ENCODE results near the gene ZNF629.

Gene ZNF629

DNA sequence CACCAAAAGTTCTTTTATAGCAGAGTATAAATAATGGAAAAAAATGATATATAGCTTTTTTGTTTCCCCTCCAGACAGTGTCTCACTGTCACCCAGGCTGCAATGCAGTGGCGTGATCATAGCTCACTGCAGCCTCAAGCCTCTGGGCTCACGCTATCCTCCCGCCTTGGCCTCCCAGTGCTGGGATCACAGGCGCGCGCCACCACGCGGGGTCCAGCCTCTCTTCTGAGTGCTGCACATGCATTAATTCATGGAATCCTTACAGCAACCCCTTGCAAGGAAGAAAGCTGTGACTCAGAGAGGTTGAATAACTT is 18.0 kb upstream of the ZNF629 start:
- H3K27ac Mint-ChIP-seq = peak overlapping the region; percentile 81
- H3K9me3 Mint-ChIP-seq = no peaks in the 10 kb centered on the region
- H3K4me1 Mint-ChIP-seq (ENCODE audit: low read depth) = peaks cover 43% of the 10 kb centered on the region
- peaks cover 13% of the 10 kb centered on the region for H3K36me3 Mint-ChIP-seq (ENCODE audit: low read depth)
- H3K27me3 Mint-ChIP-seq = peaks cover 1% of the 10 kb centered on the region
- intact Hi-C loops (cut with micrococcal nuclease) = loop anchor here (1.0 kb wide), 2 partner anchors 18 to 70 kb away; partner anchors contain the start of gene ZNF629
- H3K4me3 Mint-ChIP-seq = peak overlapping the region; percentile 82

DNA sequence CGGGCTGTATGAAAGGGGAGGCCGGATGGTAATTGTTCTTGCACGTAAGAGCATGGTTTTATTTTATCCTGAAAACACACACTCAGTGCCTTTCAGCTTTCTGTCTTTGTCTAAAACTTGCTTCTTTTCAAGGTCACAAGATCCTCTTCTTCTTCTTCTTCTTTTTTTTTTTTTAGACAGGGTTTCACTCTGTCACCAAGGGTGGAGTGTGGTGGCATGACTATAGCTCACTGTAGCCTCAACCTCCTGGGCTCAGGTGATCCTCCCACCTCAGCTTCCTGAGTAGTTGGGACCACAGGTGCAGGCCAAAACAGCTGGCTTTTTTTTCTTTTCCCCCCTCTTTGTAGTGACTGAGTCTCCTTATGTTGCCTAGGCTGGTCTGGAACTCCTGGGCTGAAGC is 15.9 kb upstream of the ZNF629 start:
- peaks cover 36% of the 10 kb centered on the region for H3K4me1 Mint-ChIP-seq (ENCODE audit: low read depth)
- H3K36me3 Mint-ChIP-seq (ENCODE audit: low read depth) = peaks cover 13% of the 10 kb centered on the region
- peaks cover 2% of the 10 kb centered on the region for H3K27me3 Mint-ChIP-seq
- intact Hi-C loops (cut with micrococcal nuclease) = no loop called here
- H3K4me3 Mint-ChIP-seq = no peak overlapping the region
- peak overlapping the region; percentile 71 for H3K27ac Mint-ChIP-seq
- no peaks in the 10 kb centered on the region for H3K9me3 Mint-ChIP-seq

DNA sequence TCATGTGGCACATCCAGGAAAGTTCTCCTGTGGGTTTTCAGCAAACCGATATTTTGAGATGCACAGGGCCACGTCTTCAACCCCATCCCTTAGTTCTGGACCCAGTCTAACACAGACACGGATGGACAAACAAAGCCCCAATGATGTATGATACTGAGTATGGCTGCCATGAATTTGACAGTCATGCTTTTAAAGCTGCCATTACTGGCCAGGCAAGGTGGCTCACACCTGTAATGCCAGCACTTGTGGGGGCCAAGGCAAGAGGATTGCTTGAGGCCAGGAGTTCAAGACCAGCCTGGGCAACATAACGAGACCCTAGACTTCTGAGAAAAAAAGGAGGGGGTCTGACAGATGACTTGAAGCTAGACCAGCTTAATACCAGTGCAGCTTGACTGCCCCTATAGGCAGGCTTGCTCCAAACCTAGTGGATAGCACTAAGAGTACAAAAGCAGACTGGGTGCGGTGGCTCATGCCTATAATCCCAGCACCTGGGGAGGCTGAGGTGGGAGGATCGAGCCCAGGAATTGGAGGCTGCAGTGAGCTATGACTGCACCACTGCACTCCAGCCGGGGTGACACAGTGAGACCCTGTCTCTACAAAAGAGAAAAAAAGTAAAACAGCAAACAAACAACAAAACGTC is 10.8 kb upstream of the ZNF629 start:
- no peaks in the 10 kb centered on the region for H3K9me3 Mint-ChIP-seq
- H3K27ac Mint-ChIP-seq = no peak overlapping the region
- no peaks in the 10 kb centered on the region for H3K36me3 Mint-ChIP-seq (ENCODE audit: low read depth)
- intact Hi-C loops (cut with micrococcal nuclease) = no loop called here
- peaks cover 8% of the 10 kb centered on the region for H3K4me1 Mint-ChIP-seq (ENCODE audit: low read depth)
- peaks cover 2% of the 10 kb centered on the region for H3K27me3 Mint-ChIP-seq
- H3K4me3 Mint-ChIP-seq = no peak overlapping the region

DNA sequence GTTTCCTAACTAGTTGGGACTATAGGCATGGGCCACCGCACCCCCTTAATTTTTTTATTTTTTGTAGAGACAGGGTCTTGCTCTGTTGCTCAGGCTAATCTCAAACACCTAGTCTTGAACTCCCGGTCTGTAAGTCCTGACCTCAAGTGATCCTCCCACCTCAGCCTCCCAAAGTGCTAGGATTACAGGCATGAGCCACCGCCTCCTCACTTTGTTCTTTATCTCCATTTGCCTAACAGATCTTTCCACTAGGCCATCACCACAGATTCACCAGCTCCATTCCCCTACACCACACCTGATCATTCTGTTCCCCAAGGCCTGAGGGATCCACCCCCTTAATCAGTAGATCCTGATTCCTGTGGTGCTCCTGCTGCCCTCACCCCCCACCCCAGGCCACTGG is 7.6 kb upstream of the ZNF629 start:
- Mint-ChIP-seq H3K27ac (no peak overlapping the region), H3K27me3 (no peaks in the 10 kb centered on the region), H3K36me3 (ENCODE audit: low read depth) (no peaks in the 10 kb centered on the region), H3K4me1 (ENCODE audit: low read depth) (no peaks in the 10 kb centered on the region), H3K9me3 (no peaks in the 10 kb centered on the region), H3K4me3 (no peak overlapping the region)
- intact Hi-C loops (cut with micrococcal nuclease) = no loop called here

DNA sequence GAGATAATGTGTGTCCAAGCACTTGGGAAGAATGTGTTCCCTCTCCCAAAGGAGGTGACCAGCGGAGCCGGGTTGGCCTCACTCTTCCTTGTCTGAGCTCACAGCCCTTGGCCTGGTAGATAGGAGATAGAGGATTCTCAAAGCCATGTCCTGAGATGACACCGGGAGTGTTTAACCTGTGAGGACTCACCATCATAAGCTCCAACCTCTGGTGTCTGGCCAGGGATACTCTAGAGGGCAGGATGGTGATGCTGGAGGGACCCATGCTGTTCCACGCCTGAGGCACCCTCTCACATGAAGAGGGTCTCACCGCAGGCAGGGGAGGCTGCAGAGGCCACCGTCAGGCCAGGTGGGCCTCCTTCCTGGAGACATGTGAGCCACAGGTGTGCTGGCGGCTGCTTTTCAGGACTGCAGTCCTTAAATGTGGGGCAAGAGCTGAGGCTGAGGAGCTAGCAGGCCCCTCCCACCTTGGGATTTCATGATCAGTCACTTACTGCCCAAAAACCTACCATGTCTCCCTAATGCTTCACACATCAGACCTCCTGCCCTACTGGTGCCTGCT is 6.6 kb upstream of the ZNF629 start:
- Mint-ChIP-seq H3K27ac (no peak overlapping the region), H3K27me3 (no peaks in the 10 kb centered on the region), H3K4me3 (no peak overlapping the region), H3K9me3 (no peaks in the 10 kb centered on the region), H3K36me3 (ENCODE audit: low read depth) (no peaks in the 10 kb centered on the region), H3K4me1 (ENCODE audit: low read depth) (no peaks in the 10 kb centered on the region)
- intact Hi-C loops (cut with micrococcal nuclease) = no loop called here

DNA sequence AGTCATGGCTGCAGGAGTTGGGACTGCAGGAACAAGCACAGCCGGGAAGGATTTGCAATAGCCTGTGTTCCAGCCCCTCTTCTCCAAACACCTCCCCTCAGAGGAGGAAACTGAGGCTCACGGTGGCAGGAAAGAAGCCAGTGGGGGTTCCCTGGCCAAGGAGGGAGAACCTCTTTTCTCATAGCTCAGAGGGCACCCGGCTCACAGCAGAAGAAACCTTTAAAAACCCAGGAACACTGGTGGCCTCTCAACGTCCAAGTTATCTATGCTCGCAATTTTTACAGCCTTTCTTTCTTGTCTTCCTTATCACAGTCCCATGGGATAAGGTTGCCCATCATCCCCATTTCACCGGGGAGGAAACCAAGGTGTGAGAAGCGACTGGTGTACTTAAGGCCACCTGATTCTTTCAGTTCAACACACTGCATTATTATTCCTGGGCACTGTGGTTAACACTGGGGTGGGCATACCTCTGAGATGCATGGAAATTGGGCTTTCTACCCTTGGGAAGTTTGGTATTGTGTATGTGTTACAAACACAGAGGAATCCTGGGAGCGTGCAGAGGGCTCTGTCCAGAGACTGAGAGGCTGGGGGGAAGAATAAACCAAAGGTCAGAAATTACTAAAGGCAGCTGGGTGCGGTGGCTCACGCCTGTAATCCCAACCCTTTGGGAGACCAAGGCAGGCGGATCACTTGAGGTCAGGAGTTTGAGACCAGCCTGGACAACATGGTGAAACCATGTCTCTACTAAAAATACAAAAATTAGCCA is 791 bp upstream of the ZNF629 start:
- Mint-ChIP-seq H3K36me3 (ENCODE audit: low read depth) (peaks cover 32% of the 10 kb centered on the region), H3K27me3 (peaks cover 2% of the 10 kb centered on the region), H3K4me1 (ENCODE audit: low read depth) (peaks cover 26% of the 10 kb centered on the region), H3K9me3 (no peaks in the 10 kb centered on the region), H3K4me3 (peak overlapping the region; percentile 91), H3K27ac (peak overlapping the region; percentile 92)
- intact Hi-C loops (cut with micrococcal nuclease) = loop anchor here (1.0 kb wide), 2 partner anchors 18 to 88 kb away; no protein-coding TSS in a partner anchor

DNA sequence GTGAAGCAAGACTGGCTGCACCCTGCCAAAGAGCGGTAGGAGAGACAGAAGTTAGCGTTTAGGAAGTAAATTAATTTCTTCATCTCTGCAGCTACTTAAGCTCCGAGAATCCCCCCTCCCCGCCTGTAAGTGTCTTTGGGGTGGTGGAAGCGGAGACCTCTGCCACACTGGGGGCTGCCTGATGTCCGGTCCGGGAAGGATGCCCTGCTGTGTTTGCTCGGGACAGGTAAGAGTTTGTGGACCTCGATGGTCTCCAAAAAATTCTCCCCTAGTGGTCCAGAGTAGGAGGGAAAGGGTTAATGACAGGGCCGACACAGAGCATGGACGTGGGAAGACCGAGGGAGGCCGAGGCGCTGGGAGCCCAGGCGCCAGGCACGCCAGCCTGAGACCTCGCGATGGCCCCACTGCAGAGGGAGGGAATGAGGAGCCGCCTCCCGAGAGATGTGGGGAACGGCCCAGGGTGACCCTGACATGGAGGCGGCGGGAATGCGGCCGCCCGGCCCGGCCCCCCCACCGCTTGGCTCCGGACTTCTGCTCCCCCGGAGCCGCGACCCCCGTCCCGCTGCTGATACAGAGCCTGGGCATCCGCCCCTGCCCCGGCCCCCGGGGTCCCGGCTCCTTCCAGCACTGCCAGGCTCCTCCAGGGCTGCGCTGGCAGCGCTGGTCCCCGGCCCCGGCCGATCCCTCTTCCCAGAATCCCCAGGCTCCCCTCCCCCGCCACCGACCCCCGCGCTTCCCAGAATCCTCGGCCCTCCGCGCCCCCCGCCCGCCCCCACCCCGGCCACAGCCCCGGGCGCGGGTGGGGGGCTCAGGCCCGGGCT is 680 bp downstream of the ZNF629 start:
- Mint-ChIP-seq H3K36me3 (ENCODE audit: low read depth) (peaks cover 47% of the 10 kb centered on the region), H3K27ac (peak overlapping the region; percentile 92), H3K9me3 (no peaks in the 10 kb centered on the region), H3K27me3 (peaks cover 2% of the 10 kb centered on the region), H3K4me3 (peak overlapping the region; percentile 91), H3K4me1 (ENCODE audit: low read depth) (peaks cover 35% of the 10 kb centered on the region)
- intact Hi-C loops (cut with micrococcal nuclease) = no loop called here

DNA sequence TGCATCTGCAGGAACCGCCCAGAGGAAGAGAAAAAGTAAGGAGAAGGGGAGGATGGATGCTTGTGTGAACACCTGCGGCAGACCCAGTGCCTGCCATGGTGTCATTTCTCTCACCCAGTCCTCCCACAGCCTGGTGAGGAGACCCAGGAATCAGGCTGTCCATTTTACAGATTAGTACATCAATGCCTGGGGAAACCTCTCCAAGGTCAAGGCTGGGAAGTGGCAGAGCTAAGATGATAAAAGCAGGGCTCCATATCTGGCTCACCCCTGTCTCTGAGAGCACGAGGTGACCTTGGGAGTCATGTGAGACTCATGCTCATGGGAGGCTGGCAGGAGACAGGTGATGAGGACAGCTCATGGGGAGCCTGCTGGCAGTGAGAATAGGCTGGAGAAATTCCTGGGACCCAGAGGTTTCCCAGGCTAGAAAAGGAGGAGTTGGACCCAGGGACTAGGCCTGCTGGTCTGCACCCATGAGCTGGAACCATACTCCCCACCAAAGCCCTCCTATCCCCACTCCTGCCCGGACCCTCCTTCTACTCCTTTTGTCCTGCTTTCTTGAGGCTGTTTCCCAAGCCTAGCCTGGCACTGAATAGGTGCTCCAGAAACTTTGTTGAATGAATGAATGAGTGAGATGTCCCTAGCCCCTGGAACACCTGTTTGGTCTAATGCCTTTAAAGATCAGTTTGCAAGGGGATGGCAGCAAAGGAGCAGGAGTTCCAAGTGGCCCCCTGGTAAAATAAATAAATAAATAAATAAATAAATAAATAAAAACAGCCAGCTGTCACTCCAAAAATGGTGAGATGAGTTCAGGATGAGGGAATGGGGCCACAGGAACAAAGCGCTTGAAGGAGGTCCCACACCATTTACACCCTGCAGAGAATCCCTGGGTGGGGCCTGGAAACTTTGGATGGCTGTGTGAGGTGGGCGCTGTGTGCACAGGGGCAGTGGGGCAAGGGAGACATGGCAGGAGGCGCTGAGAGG is 1.6 kb downstream of the ZNF629 start:
- peaks cover 2% of the 10 kb centered on the region for H3K27me3 Mint-ChIP-seq
- peak overlapping the region; percentile 91 for H3K4me3 Mint-ChIP-seq
- peaks cover 49% of the 10 kb centered on the region for H3K36me3 Mint-ChIP-seq (ENCODE audit: low read depth)
- peak overlapping the region; percentile 92 for H3K27ac Mint-ChIP-seq
- peaks cover 44% of the 10 kb centered on the region for H3K4me1 Mint-ChIP-seq (ENCODE audit: low read depth)
- intact Hi-C loops (cut with micrococcal nuclease) = no loop called here
- H3K9me3 Mint-ChIP-seq = no peaks in the 10 kb centered on the region

DNA sequence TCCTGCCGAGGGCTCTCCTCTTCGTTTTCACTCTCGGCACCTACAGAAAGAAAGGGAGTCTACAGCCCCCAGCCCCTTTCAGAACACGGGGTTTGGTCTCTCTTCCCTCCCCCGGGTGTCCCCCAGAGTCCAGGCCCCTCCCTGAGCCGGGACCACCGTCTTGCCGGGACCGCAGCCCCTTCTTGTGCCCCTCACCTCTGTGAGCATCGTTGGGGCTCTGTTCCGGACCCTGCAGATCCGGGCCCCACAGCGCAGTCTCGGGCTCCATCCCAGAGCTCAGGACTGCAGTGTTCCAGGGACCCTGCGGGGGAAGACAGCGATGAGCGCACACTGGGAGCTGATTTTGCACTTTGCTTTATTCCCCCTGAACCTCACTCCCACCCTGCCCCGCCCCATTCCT is 2.8 kb downstream of the ZNF629 start:
- peaks cover 2% of the 10 kb centered on the region for H3K27me3 Mint-ChIP-seq
- no peak overlapping the region for H3K27ac Mint-ChIP-seq
- H3K4me3 Mint-ChIP-seq = no peak overlapping the region
- H3K4me1 Mint-ChIP-seq (ENCODE audit: low read depth) = peaks cover 53% of the 10 kb centered on the region
- H3K36me3 Mint-ChIP-seq (ENCODE audit: low read depth) = peaks cover 52% of the 10 kb centered on the region
- no peaks in the 10 kb centered on the region for H3K9me3 Mint-ChIP-seq
- intact Hi-C loops (cut with micrococcal nuclease) = no loop called here

DNA sequence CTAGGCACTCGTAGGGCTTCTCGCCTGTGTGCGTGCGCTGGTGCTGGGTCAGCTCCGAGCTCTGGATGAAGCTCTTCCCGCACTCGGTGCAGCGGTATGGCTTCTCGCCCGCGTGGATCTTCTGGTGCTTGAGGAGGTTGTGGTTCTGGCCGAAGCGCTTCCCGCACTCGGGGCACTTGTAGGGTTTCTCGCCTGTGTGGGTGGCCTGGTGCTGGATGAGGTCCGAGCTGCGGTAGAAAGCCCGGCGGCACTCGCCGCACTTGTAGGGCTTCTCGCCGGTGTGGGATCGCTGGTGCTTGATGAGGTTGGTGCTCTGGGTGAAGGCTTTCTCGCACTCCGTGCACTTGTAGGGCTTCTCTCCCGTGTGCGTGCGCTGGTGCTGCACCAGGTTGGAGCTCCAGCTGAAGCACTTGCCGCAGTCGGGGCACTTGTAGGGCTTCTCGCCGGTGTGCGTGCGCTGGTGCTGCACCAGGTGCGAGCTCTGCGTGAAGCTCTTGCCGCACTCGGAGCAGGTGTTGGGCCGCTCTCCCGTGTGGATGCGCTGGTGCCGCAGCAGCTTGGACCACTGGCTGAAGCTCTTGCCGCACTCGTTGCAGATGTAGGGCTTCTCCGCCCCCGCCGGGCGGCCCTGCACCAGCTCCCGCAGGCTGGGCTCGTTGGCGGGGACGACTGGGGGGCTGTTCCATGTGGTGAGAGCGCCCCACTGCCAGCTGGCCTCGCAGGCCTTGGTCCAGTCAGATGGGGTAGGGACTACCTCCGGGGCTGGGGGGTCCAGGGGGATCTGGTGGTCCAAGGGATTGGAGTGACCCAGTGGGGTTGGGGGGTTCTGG is 3.5 kb downstream of the ZNF629 start:
- Mint-ChIP-seq H3K4me1 (ENCODE audit: low read depth) (peaks cover 61% of the 10 kb centered on the region), H3K27ac (no peak overlapping the region), H3K36me3 (ENCODE audit: low read depth) (peaks cover 57% of the 10 kb centered on the region), H3K4me3 (no peak overlapping the region), H3K9me3 (no peaks in the 10 kb centered on the region), H3K27me3 (peaks cover 2% of the 10 kb centered on the region)
- intact Hi-C loops (cut with micrococcal nuclease) = no loop called here

DNA sequence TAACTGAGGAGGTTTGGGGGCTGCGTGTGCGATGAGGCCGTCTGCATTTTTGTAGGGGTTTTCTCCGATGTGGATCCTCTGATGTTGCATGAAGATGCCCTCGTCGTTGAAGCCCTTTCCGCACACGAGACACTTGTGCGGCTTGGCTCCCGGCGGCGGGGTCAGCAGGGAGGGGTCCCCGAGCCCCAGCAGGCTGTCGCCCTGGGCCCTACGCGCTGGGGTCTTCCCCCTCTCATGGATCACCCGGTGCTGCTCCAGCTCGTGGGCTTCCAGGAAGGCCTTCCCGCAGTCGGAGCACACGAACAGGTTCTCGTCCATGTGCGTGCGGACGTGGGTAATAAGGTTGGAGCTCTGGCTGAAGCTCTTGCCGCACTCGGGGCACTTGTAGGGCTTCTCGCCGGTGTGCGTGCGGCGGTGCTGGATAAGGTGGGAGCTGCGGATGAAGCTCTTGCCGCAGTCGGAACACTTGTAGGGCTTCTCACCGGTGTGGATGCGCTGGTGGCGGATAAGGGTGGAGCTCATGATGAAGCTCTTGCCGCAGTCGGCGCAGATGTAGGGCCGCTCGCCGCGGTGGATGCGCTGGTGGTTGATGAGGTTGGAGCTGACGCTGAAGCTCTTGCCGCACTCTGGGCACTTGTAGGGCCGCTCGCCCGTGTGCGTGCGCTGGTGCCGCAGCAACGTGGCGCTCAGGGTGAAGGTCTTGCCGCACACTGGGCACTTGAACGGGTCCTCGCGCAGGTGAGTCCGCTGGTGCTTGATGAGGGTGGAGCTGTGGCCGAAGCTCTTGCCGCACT is 4.3 kb downstream of the ZNF629 start:
- intact Hi-C loops (cut with micrococcal nuclease) = no loop called here
- Mint-ChIP-seq H3K4me3 (no peak overlapping the region), H3K9me3 (no peaks in the 10 kb centered on the region), H3K27me3 (no peaks in the 10 kb centered on the region), H3K4me1 (ENCODE audit: low read depth) (peaks cover 61% of the 10 kb centered on the region), H3K27ac (no peak overlapping the region), H3K36me3 (ENCODE audit: low read depth) (peaks cover 57% of the 10 kb centered on the region)

DNA sequence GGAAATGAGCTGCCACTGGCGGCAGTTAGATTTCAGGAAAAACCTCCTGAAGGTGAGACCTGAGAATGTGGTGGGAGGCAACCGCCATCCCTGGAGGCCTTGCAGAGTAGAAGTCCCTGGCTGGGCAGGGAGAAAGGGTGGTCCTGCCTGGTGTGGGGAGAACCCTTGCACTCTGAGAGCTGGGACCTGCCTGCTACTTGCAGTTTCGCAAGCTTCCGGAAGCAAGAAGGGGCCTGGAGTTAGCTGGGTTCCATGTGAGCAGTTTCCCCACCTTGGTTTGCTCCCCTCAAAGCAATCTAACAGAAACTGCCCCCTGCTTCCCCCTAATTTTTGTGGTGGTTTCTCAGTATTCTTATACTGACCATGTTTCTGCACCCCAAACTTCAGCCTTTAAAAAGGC is 6.5 kb downstream of the ZNF629 start:
- intact Hi-C loops (cut with micrococcal nuclease) = no loop called here
- Mint-ChIP-seq H3K9me3 (no peaks in the 10 kb centered on the region), H3K27me3 (no peaks in the 10 kb centered on the region), H3K27ac (peak overlapping the region; percentile 25), H3K4me3 (no peak overlapping the region), H3K4me1 (ENCODE audit: low read depth) (peaks cover 62% of the 10 kb centered on the region), H3K36me3 (ENCODE audit: low read depth) (peaks cover 56% of the 10 kb centered on the region)
